ENCODE results near the gene ZNF83.
A peak's percentile ranks its signal among the peaks of the same experiment; 100 is the strongest.
"Not testable (repeated sequence)": the region's sequence is repeated elsewhere in the genome, so short reads cannot be mapped to it uniquely, and the experiment has no call there.

The ZNF83 gene

DNA sequence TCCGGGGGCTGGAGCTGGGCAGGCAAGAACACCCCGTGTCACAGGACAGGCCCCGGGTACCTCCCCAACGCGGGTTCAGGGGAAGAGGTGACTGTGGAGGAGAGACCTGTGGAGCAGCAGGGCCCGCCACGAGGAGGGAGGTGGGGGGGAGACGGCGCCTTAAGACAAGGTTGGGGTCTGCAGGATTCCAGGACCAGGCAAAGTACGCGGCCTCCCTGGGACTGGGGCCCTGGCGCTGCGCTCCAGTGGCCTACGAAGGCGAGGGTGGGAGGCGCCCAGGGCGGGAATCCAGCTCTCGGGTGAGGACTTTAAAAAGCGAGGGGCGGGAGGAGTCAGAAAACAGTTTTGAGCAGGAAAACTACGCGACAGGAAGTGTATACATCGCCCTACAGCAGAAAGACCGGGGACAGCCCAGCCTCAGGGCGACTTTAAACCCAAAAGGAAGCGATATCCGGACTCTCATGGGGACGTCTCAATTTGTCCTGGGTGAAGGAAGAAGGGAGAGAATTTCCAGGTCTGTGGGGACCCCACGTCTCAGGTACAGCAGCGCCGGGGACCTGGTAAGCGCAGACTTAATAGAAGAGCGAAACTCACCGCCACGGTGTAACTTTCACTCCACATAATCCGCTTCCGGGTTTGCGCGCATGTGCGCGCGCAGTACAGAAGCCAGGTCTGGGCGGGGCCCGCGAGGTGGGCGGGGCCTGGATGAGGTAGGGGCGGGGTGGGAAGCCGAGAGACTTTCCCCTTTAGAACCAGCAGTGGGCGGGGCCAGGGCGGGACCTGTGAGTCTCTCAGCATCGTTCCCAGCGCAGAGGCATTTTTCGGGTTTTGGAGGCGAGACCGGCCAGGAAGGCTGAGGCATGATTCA lies at the start of gene ZNF83:
ZNF83 (minus strand) TSS at position 638 of the 868 bp plus-strand sequence.
- peak; percentile 80 for DNase-seq (ENCODE audit: low spot score)

DNA sequence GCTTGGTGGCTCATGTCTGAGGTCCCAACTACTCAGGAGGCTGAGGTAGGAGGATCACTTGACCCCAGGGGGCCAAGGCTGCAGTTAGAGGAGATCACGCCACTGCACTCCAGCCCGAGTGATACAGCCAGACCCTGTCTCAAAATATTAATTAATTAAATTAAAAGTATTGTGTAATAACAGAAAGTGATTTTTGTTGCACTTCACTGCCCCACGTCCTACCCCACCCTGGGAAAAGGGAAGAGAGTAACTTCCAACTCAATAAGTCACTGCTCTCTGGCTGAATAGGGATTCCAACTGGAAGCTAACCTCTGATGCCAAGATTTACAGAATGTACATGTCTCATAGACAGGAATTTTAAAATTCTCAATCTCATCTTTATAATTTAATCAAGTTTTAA lies 49.5 kb upstream of the ZNF83 start:
- no peak for DNase-seq (ENCODE audit: low spot score)

GRCh38 chr19:52685811-52686210 lies 47.7 kb upstream of the ZNF83 start:
- no peak for DNase-seq (ENCODE audit: low spot score)

- not testable (repeated sequence) for DNase-seq (ENCODE audit: low spot score)
Measured at GRCh38 chr19:52681216-52681615, 43.1 kb upstream of the ZNF83 start.

GRCh38 chr19:52679598-52679997 lies 41.4 kb upstream of the ZNF83 start:
- DNase-seq (ENCODE audit: low spot score) = no peak

DNA sequence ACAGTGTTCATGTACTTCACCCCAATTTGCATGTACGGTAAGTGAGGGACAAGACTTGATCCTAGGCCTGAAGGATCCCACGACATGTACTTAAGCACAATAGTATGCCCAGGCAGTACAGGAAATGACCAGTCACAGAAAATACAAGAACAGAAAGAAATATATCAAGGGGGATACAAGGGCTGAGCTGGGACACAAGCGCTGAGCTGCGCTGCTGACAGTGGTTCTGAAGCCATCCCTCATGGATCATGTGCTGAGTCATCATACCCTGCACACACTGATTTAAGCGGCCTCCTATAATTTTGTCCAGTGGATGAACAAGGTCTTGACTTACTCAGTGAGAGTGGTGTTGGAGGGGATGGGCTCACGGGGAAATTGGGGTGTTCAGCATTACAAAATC lies 37.1 kb upstream of the ZNF83 start:
- DNase-seq (ENCODE audit: low spot score) = not testable (repeated sequence)

GRCh38 chr19:52673014-52673413 lies 34.9 kb upstream of the ZNF83 start:
- DNase-seq (ENCODE audit: low spot score) = no peak

DNA sequence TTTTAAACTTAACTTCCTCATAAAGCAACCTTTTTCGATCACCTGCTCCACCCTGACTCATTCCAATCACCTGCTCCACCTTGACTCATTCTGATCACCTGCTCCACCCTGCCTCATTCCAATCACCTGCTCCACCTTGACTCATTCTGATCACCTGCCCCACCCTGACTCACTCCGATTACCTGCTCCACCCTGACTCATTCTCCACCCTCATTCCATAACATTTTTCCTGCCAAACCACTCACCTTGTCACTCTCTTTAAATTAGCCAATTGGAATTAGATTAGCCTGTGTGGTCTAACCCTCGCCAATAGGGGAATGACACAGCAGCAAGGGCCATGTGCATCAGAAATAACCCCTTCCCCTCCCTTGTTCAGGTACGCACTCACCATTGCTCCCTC lies 31.9 kb upstream of the ZNF83 start:
- no peak for DNase-seq (ENCODE audit: low spot score)

GRCh38 chr19:52669586-52669985 lies 31.4 kb upstream of the ZNF83 start:
- no peak for DNase-seq (ENCODE audit: low spot score)

DNA sequence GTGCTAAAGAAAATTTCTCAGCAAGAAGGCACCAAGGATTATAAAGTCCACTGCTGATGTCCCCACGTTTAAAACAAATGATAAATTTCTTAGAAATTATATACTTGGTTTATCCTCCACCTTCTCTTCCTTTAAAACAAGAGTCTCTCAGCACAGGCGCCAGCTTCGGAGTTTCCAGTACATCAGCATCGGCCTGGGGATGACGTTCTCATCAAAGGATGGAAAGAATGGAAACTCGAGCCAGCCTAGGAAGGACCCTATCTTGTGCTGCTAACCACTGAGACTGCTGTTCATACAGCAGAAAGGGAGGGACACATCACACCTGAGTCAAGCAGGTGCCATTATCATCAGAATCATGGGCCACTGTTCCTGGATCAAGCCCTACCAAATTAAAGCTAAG lies 29.8 kb upstream of the ZNF83 start:
- DNase-seq (ENCODE audit: low spot score) = no peak

- no peak for DNase-seq (ENCODE audit: low spot score)
Measured at GRCh38 chr19:52666506-52666905, 28.4 kb upstream of the ZNF83 start.

DNA sequence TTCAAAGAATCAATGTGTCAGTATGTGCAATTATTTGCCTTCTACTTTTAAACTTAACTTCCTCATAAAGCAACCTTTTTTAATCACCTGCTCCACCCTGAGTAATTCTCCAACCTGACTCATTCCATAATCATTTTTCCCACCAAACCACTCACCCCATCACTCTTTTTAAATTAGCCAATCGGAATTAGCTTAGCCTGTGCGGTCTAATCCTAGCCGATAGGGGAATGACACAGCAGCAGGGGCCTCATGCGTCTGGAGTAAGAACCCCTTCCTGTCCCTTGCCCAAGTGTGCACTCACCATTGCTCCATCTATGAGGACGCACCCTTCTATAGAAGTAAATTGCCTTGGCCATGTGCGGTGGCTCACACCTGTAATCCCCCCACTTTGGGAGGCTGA lies 27.4 kb upstream of the ZNF83 start:
- DNase-seq (ENCODE audit: low spot score) = no peak

- no peak for DNase-seq (ENCODE audit: low spot score)
Measured at GRCh38 chr19:52665027-52665426, 26.9 kb upstream of the ZNF83 start.

DNA sequence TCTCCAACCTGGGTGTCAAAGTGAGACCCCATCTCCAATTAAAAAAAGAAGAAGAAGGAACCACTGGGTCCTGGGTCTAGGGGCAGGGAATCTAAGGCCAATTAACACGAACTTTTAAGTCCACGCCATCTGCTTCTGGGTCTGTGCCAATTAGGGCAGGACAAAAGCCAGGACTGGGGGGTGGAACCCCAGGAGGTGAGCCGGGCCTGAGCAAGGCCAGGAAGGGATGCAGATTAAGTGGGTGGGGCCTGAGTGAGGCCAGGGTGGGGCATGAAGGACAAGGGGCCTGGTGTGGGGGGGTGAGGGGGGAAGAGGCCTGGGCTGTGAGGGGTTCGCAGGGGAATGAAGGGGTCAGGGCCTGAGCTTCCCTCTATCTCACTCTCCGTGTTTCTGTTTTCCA lies 26.3 kb upstream of the ZNF83 start:
- DNase-seq (ENCODE audit: low spot score) = no peak

GRCh38 chr19:52662631-52663030 lies 24.5 kb upstream of the ZNF83 start:
- no peak for DNase-seq (ENCODE audit: low spot score)

DNA sequence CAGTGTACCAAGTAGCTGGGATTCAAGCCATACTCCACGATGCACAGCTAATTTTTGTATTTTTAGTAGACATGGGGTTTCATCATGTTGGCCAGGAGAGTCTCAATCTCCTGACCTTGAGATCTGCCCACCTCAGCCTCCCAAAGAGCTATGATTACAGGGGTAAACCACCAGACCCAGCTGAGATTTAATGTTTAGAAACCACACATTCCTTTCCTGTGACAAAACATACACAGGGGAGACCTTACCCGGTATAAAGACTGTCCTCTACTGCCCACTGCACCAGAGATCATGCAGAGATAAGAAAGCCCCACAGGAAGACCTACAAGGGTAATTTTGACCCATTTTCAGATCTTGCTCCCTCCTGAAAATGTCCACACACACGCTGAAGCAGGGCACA lies 22.8 kb upstream of the ZNF83 start:
- DNase-seq (ENCODE audit: low spot score) = no peak

- DNase-seq (ENCODE audit: low spot score) = no peak
Measured at GRCh38 chr19:52659013-52659412, 20.9 kb upstream of the ZNF83 start.

GRCh38 chr19:52658595-52658994 lies 20.4 kb upstream of the ZNF83 start:
- no peak for DNase-seq (ENCODE audit: low spot score)

GRCh38 chr19:52653161-52653560 lies 15.0 kb upstream of the ZNF83 start:
- no peak for DNase-seq (ENCODE audit: low spot score)

- DNase-seq (ENCODE audit: low spot score) = no peak
Measured at GRCh38 chr19:52651956-52652355, 13.8 kb upstream of the ZNF83 start.

DNA sequence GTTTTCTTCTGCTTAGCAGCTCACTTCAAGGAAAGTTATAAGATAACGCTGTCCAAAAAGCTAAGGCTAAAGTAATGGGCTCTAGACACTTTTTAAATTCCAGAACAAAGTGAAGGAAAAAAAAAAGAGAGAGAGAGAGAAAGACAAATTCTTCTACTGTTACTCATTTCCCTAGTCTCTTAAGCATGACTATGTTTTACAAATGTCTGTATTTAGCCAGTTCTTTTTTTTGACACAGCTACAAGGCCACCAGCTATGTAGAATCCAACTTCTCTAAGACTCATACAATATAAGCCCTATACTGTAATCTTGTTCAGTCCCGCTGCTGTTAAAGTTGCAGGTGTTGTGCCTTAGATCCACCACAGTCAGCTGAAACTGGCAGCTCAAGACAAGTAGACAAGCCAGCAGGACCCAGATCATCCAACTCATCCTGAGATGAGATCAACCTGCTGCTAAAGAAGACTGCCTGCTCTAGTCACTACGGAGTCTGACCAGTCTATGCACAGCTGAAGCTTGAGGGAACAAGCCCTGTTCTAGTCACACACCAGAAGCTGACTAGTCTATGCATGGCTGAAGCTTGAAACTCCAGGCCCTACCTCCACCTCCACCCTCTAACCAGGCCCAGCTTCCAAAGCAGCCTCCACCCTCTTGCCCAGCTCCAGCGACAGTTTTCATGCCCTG lies 10.3 kb upstream of the ZNF83 start:
- DNase-seq (ENCODE audit: low spot score) = no peak

GRCh38 chr19:52646571-52647217 lies 8.5 kb upstream of the ZNF83 start:
- no peak for DNase-seq (ENCODE audit: low spot score)

GRCh38 chr19:52640916-52641315 lies 2.8 kb upstream of the ZNF83 start:
- no peak for DNase-seq (ENCODE audit: low spot score)

Data from hematopoietic multipotent progenitor cell treated with erythropoietin and hydrocortisone succinate and interleukin-3 and kit ligand, for 17 days (in vitro differentiated cells).